Neural cell (in vitro differentiated cells): ENCODE results near the gene CKAP4.

Source experiments
- CTCF ChIP-seq: fragments of 450-650 bp; IDR thresholded peaks from 2 replicates; pipeline ENCODE4 v1.5.1; 2014; ENCODE audit warnings: antibody characterized with exemption, mild to moderate bottlenecking, moderate library complexity; ENCODE audit not compliant: poor library complexity, severe bottlenecking
- EP300 ChIP-seq: fragments of 450-650 bp; conservative IDR thresholded peaks from 2 replicates; pipeline ENCODE4 v1.6.1; 2014; ENCODE audit warnings: antibody characterized with exemption, mild to moderate bottlenecking, moderate library complexity; ENCODE audit not compliant: poor library complexity, severe bottlenecking
- EZH2 ChIP-seq: fragments of 200-600, 300-800 bp; shearing (Covaris generic), sonication (generic); IDR thresholded peaks from 2 replicates; pipeline ENCODE4 v1.6.1; 2014; ENCODE audit warnings: antibody characterized with exemption, low read length, borderline replicate concordance, mild to moderate bottlenecking; ENCODE audit not compliant: insufficient read depth, poor library complexity, severe bottlenecking
- MXI1 ChIP-seq: fragments of 450-650 bp; conservative IDR thresholded peaks from 2 replicates; pipeline ENCODE4 v1.6.1; 2014; ENCODE audit warnings: antibody characterized with exemption, mild to moderate bottlenecking; ENCODE audit not compliant: poor library complexity, severe bottlenecking
- POLR2AphosphoS5 ChIP-seq: IDR thresholded peaks from 2 replicates; pipeline ENCODE4 v1.6.1; 2012
- RAD21 ChIP-seq: fragments of 450-650 bp; conservative IDR thresholded peaks from 2 replicates; pipeline ENCODE4 v1.6.1; 2014; ENCODE audit warnings: antibody characterized with exemption, mild to moderate bottlenecking, moderate library complexity
- REST ChIP-seq: IDR thresholded peaks from 2 replicates; pipeline ENCODE4 v1.6.1; 2012; ENCODE audit warnings: borderline replicate concordance
- SMC3 ChIP-seq: fragments of 450-650 bp; conservative IDR thresholded peaks from 2 replicates; pipeline ENCODE4 v1.6.1; 2014; ENCODE audit warnings: antibody characterized with exemption, mild to moderate bottlenecking, moderate library complexity; ENCODE audit not compliant: poor library complexity
- TAF1 ChIP-seq: IDR thresholded peaks from 2 replicates; pipeline ENCODE4 v1.6.1; 2012; ENCODE audit warnings: low read depth

- TF ChIP-seq CTCF (no peak), SMC3 (no peak), RAD21 (no peak), POLR2AphosphoS5 (no peak), EP300 (no peak), EZH2 (no peak), MXI1 (no peak), REST (no peak), TAF1 (no peak)
Measured at GRCh38 chr12:106269150-106269771, 21.4 kb upstream of the CKAP4 start.
